ENCODE measurements around the gene ERC2. TPM values are rescaled to one million over a fixed set of nuclear protein-coding genes. Genes with fewer than 3 reads are reported as not detected.

The ERC2 gene
- total and polyA plus RNA-seq, 12 donors: 0.22 to 4.2 (median 1.7) TPM

GRCh38 chr3:55719508-55719907, 748.8 kb downstream of the ERC2 start:
- TF ChIP-seq CTCF (IDR thresholded peaks at IDR 0.05): no peak
- DNase-seq: no peak

GRCh38 chr3:55719006-55719405, 749.3 kb downstream of the ERC2 start:
- ATAC-seq: no peak
- peaks cover 0 to 29% (median 5%) of the 10 kb centered on the region in 7 donors for H3K27me3 ChIP-seq
- peaks cover 0 to 7% (median 0%) of the 10 kb centered on the region in 9 donors for H3K4me1 ChIP-seq
- no peak for TF ChIP-seq CTCF (IDR thresholded peaks at IDR 0.05)
- no peak overlapping the region for H3K27ac ChIP-seq
- no peak for DNase-seq
- H3K9me3 ChIP-seq: no peaks in the 10 kb centered on the region
- no peaks in the 10 kb centered on the region for H3K36me3 ChIP-seq
- intact Hi-C loops (cut with DNase I): loop anchor here in 1 of 10 donors (5.0 kb wide), 1 partner anchor 232 kb away; the partner anchor contains the start of gene WNT5A
- no peak overlapping the region for H3K4me3 ChIP-seq
- 44 to 56% methylated on average over 3 of the region's 3 CpGs for WGBS, 2 donors

More at GRCh38 chr3:55719508-55719907, 748.8 kb downstream of the ERC2 start:
- ATAC-seq: no peak
- no peaks in the 10 kb centered on the region for H3K9me3 ChIP-seq
- no peaks in the 10 kb centered on the region for H3K36me3 ChIP-seq
- no peak overlapping the region for H3K4me3 ChIP-seq
- peaks cover 0 to 7% (median 0%) of the 10 kb centered on the region in 9 donors for H3K4me1 ChIP-seq
- no peak overlapping the region for H3K27ac ChIP-seq
- intact Hi-C loops (cut with DNase I): loop anchor here in 1 of 10 donors (5.0 kb wide), 1 partner anchor 232 kb away; the partner anchor contains the start of gene WNT5A
- peaks cover 0 to 34% (median 10%) of the 10 kb centered on the region in 7 donors for H3K27me3 ChIP-seq

- Histone ChIP-seq H3K4me1 (peaks cover 0 to 7% (median 0%) of the 10 kb centered on the region in 9 donors), H3K36me3 (no peaks in the 10 kb centered on the region), H3K4me3 (no peak overlapping the region), H3K27me3 (peaks cover 0 to 25% (median 5%) of the 10 kb centered on the region in 7 donors), H3K27ac (no peak overlapping the region), H3K9me3 (no peaks in the 10 kb centered on the region)
- no peak for ATAC-seq
- 39 to 48% methylated on average over 1 of the region's 1 CpG for WGBS, 2 donors
- intact Hi-C loops (cut with DNase I): loop anchor here in 1 of 10 donors (5.0 kb wide), 1 partner anchor 231 kb away; the partner anchor contains the start of gene WNT5A
- no peak for DNase-seq
- TF ChIP-seq CTCF (IDR thresholded peaks at IDR 0.05): no peak
Measured at GRCh38 chr3:55718521-55718921, 749.7 kb downstream of the ERC2 start.

GRCh38 chr3:55718074-55718473, 750.2 kb downstream of the ERC2 start:
- ATAC-seq (no peak), DNase-seq (no peak)
- Histone ChIP-seq H3K36me3 (no peaks in the 10 kb centered on the region), H3K9me3 (no peaks in the 10 kb centered on the region), H3K4me3 (no peak overlapping the region), H3K4me1 (peaks cover 0 to 7% (median 0%) of the 10 kb centered on the region in 9 donors), H3K27me3 (peaks cover 0 to 24% (median 5%) of the 10 kb centered on the region in 7 donors), H3K27ac (no peak overlapping the region)
- intact Hi-C loops (cut with DNase I): loop anchor here in 1 of 10 donors (5.0 kb wide), 1 partner anchor 231 kb away; the partner anchor contains the start of gene WNT5A
- no peak for TF ChIP-seq CTCF (IDR thresholded peaks at IDR 0.05)
- 68 to 84% methylated on average over 4 of the region's 4 CpGs for WGBS, 2 donors

Measured in heart right ventricle (tissue), 16 donors.